Jurkat, Clone E6-1 (cell line): ENCODE measurements around the gene AEBP2.
"Not testable (repeated sequence)": the region's sequence is repeated elsewhere in the genome, so short reads cannot be mapped to it uniquely, and the experiment has no call there.

Source experiments
- DNase-seq: peaks from one replicate; pipeline ENCODE4 v3.0.0-alpha.2; 2011; ENCODE audit warnings: low read depth, low spot score
- H3K4me3 ChIP-seq: 2 replicates; pipeline ENCODE4 v1.5.1; 2011; ENCODE audit warnings: mild to moderate bottlenecking, low read length, control low read depth, moderate library complexity

Gene AEBP2

DNA sequence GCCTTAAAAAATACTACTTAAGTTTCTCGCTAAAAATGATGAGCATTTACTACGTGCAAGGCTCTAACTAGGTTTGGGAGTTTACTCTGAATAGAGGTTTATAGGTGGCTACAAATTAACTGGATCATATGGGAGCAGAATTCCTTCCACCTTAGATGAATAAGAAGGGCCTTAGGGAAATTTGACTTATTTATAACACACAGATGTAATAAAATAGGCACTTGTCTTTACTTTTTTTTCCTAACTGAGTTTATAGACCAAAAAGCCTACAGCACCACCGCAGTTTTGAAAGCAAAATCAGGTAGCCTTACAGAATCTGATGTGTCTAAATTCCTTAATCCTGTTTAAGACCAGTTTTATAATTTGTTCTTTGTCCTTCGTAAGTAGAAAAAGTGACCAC, 10.5 kb downstream of the AEBP2 start:
- DNase-seq: no peak
- no peak overlapping the region for H3K4me3 ChIP-seq

DNA sequence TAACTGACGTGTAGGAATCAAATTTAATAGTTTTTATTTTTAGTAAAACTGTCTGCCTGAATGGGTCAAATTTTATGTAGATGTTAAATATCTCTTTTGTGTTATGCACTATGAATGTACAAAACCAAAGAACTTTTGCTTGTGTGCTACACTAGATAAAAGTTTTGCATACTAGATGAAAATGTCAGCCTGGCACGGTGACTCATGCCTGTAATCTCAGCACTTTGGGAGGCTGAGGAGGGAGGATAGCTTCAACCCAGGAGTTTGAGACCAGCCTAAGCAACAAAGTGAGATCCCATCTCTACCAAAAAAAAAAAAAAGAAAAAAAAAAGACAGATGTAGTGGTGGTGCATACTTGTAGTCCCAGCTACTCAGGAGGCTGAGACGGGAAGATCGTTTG, 11.1 kb downstream of the AEBP2 start:
- no peak for DNase-seq
- no peak overlapping the region for H3K4me3 ChIP-seq

DNA sequence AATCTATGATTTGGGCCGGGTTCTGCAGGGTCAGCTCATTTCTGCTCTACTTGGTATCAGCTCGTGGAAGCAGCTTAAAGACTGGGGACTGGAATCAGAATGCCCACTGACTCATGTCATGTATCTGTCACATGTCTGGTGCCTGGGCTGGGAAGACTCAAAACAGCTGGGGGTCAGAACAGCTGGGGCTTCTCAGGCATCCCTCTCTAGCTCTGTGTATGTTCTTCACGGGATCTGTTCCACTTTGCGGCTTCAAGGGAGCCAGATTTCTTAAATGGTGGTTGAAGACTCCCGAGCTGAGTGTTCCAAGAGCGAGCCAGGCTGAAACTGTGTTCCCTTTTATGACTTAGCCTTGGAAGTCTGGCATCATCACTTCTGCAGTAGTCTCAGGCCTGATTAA, 11.9 kb downstream of the AEBP2 start:
- no peak overlapping the region for H3K4me3 ChIP-seq
- no peak for DNase-seq

DNA sequence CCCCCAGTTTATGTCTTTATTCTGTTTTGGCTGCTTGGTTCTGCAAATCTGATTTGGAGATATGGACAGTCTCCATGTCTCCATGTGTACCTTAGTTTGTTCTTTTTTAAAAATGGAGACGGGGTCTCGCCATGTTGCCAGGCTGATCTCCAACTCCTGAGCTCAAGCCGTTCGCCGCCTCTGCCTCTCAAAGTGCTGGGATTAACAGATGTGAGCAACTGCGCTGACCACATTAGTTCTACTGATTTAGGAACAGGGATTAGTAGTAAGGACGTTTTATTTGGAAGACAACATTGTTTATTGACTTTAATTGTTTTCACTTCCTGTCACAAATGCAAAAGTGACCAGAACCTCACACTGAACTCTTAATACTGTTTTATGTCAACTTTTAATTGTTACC, 14.7 kb downstream of the AEBP2 start:
- H3K4me3 ChIP-seq: no peak overlapping the region
- no peak for DNase-seq

DNA sequence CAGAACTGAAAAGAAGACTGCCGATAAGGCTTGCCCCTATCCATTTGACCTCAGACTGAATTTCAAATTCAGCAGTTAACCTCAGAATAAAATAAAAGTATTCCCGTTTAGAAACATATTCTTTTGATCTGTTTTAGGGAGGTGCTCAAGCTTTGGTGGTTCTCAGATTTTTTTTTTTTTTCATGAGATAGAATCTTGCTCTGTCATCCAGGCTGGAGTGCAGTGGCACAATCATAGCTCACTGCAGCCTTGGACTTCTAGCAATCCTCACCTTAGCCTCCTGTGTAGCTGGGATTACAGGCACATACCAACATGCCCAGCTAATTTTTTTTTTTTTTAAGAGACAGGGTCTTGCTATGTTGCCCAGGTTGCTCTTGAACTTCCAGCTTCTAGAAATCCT, 15.5 kb downstream of the AEBP2 start:
- no peak overlapping the region for H3K4me3 ChIP-seq
- DNase-seq: no peak

DNA sequence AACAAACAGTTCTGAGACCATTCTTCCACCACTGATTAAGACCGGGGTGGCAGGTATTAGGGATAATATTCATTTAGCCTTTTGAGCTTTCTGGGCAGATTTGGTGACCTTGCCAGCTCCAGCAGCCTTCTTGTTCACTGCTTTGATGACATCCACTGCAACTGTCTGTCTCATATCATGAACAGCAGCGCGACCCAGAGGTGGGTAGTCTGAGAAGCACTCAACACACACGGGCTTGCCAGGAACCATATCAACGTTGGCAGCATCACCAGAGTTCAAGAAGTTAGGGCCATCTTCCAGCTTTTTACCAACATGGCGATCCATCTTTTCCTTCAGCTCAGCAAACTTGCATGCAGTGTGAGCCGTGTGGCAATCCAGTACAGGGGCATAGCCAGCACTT, 16.9 kb downstream of the AEBP2 start:
- no peak for DNase-seq

DNA sequence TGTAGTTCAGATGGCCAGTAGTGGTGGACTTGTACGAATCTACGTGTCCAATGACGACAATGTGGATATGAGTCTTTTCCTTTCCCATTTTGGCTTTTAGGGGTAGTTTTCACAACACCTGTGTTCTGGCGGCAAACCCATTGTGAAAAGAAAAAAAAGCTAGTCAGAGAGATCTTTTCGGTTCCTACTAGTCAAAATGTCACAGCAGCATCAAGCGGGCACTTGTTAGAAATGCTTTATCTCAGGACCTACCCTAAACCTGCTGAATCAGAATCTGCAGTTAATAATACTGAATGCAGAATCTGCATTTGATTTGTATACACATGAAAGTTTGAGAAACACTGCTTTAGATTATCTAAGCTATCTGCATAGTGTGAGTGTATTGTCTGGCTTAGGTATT, 18.3 kb downstream of the AEBP2 start:
- no peak for DNase-seq
- H3K4me3 ChIP-seq: no peak overlapping the region

More for the DNA sequence above, 16.9 kb downstream of the AEBP2 start:
- no peak overlapping the region for H3K4me3 ChIP-seq

DNA sequence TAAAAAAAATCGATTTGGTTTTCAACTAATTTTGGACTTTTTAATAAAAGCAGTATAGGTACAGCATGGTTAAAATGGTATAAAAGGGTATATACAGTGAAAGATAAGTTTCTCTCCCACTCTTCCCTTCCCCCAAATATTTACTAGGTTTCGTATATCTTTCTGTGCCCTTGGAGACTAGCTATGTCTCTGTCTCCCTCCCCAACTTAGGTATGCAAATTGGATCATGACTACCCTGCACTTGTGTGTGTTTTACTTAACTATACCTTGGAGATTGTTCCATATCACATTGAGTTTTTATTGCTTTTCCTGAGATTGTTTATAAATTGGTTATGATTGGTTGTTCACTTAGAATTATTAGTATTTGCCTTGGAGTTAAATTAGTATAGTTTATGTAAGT, 19.4 kb downstream of the AEBP2 start:
- no peak for DNase-seq
- no peak overlapping the region for H3K4me3 ChIP-seq

DNA sequence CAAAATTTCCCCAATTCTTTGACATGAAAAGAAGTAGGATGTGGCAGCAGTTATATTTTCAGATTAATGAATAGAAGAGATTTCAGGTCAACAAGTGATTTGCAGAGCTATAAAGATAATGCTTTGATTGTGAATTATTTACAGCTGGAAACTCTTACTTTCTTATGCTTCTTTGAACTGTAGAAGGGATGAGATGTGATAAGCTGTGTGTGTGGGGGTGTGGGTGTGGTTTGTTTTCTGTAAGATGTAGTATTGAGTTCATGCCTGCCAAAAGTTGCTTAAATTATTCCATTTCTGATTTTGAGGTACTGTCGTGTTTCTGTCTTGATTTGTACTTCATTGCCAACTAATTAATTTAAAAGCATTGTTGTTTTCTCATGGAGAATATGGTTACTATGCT, 22.7 kb downstream of the AEBP2 start:
- no peak overlapping the region for H3K4me3 ChIP-seq
- DNase-seq: no peak

DNA sequence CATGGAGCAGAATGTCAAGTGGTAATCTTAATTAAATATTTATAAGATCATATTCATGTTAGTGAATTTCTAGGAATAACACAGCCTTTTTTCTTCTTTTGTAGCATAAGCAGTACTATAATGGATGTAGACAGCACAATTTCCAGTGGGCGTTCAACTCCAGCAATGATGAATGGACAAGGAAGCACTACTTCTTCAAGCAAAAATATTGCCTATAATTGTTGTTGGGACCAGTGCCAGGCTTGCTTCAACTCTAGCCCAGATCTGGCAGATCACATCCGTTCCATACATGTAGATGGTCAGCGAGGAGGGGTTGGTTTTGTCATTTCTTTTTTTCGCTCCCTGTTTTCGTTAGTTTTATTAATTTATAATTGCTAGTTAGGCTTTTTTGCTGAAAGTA, 23.1 kb downstream of the AEBP2 start:
- no peak for DNase-seq
- no peak overlapping the region for H3K4me3 ChIP-seq

DNA sequence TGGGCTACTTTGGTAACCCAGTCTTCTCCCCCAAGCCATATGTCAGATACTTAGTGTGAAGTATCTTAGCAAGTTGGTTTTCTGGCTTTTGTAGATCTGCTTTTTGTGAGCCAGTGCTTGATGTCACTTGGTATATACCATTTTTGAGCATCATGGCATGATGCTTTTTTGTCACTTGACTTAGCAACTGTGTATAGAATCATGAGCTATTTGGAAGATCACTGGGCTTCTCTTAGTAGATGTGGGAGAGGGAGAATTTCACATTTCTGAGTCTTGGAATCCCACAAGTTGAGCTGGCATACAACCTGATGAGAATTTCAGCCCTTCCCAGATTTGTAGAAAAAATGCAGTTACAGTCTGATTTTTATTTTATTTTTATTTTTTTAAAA, 24.9 kb downstream of the AEBP2 start:
- DNase-seq: no peak
- H3K4me3 ChIP-seq: no peak overlapping the region

DNA sequence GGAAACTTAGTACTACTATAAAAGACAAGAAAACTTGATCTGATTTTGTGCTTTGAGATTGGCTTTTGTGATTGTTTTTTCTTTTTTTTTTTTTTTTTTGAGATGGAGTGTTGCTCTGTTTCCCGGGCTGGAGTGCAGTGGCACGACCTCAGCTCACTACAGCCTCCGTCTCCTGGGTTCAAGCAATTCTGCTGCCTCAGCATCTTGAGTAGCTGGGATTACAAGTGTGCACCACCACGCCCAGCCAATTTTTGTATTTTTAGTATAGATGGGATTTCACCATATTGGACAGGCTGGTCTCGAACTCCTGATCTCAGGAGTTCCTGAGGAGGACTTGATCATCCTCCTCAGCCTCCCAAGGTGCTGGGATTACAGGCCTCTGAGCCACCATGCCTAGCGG, 26.4 kb downstream of the AEBP2 start:
- no peak overlapping the region for H3K4me3 ChIP-seq
- DNase-seq: no peak

DNA sequence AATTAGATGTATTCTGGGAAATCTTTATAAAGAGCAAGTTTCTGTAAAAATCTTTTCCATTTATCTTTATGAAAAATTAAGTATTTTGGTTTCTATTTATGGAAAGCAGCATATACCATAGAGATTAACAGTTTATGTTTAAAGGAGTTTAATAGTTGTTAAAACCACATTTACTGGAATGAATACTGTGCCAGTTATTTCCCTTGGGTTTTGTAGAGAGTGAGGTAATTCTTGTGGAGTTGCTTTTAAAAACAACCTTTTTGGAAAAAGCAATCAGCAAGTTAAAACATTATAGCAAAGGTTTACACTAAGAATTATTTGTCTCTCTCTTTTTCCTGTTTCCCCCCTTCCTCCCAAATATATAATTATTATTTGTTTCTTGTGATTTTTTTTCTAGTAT, 34.9 kb downstream of the AEBP2 start:
- no peak overlapping the region for H3K4me3 ChIP-seq
- DNase-seq: no peak

DNA sequence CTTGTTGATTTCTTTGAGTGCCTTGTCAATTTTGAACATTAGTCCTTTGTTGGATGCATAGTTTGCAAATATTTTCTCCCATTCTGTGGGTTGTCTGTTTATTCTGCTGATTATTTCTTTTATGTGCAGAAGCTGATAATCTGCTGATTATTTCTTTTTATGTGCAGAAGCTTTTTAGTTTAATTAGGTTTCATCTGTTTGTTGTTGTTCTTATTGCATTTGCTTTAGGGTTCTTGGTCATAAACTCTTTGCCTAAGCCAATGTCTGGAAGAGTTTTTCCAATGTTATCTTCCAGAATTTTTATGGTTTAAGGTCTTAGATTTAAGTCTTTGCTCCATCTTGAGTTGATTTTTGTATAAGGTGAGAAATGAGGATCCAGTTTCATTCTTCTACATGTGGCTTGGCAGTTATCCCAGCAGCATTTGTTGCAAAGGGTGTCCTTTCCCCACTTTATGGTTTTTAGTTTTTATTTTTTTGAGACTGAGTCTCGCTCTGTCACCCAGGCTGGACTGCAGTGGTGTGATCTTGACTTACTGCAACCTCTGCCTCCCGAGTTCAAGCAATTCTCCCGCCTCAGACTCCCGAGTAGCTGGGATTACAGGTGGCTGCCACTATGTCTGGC, 36.7 kb downstream of the AEBP2 start:
- DNase-seq, H3K4me3 ChIP-seq: not testable (repeated sequence)

DNA sequence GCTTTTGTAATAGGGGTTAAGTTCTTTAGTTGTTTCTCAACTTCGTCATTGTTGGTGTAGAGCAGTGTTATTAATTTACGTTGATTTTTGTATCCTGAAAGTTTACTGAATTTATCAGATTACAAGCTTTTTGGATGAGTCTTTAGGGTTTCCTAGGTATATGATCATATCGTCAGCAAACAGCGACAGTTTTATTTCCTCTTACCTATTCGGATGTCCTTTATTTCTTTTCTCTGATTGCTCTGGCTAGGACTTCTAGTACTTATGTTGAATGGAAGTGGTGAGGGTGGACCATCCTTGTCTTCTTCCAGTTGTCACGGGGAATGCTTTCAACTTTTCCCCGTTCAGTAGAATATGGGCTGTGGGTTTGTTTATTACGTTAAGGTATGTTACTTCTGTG, 37.8 kb downstream of the AEBP2 start:
- DNase-seq: no peak
- H3K4me3 ChIP-seq: no peak overlapping the region

DNA sequence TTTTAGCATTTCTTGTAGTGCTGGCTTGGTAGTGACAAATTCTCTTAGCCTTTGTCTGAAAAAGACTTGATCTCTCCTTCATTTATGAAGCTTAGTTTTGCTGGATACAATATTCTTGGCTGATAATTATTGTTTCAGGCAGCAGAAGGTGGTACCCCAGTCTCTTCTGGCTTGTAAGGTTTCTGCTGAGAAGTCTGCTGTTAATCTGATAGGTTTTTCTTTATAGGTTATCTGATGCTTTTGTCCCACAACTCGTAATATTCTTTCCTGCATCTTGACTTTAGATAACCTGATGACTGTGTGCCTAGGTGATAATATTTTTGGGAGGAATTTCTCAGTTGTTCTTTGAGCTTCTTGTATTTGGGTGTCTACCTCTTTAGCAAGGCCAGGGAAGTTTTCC, 41.2 kb downstream of the AEBP2 start:
- no peak overlapping the region for H3K4me3 ChIP-seq
- DNase-seq: no peak

DNA sequence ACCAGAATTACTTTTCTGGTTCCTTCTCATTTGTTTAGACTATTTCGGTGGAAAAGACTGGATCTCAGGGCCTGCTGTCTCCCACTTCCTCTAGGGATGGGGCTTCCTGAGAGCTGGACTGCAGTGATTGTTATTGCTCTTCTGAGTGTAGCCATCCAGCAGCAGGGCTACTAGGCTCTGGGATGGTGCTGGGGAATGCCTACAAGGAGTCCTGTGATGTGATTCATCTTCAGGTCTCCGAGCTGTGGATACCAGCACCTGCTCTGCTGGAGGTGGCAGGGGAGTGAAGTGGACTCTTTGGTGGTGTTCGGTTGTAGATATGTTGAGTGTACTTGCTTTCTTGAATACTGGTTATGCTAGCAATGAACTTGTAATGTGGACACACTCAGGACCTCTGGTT, 42.7 kb downstream of the AEBP2 start:
- no peak for DNase-seq
- H3K4me3 ChIP-seq: no peak overlapping the region

DNA sequence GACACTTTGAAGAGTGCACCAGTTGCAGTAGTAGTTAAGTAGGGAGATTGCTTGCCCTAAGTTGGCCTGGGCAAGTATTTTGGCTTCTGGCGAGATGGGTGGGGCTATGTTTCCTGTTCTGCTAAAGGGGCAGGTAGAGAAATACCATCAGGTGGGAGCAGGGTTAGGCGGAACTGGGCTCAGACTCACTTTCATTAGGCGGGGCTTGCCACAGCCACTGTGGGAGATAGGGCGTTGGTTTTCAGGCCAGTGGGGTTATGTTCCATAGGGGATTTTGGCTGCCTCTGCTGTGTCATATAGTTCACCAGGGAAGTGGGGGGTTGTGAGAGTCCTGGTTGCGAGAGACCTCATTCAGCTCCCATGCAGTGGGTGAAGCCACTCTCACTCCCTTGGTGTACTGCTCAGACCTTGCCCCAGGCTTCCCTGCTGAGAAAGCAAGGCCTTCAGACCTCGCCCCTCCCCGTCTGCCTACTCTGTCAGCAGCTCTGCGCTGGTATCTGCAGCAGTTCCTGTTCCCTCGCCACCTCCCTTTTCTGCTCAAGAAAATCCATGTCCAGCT, 43.3 kb downstream of the AEBP2 start:
- DNase-seq: no peak
- no peak overlapping the region for H3K4me3 ChIP-seq

DNA sequence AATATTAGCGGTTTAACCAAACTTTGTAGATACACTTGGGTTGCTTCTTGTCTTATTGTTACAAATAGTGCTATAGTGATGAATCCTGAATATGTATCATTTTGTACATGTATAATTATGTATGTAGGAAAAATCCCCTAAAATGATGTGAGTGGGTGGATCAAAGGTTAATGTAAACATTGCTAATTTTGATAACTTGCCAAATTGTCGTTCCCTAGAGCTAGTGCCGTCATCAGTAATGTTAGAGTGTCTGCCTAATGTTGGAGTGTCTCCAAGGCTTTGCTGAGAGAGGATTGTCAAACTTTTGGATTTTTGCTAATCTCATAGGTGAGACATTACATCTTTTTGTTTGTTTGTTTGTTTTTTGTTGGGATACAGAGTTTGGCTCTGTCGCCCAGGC, 44.4 kb downstream of the AEBP2 start:
- H3K4me3 ChIP-seq: no peak overlapping the region
- DNase-seq: no peak

DNA sequence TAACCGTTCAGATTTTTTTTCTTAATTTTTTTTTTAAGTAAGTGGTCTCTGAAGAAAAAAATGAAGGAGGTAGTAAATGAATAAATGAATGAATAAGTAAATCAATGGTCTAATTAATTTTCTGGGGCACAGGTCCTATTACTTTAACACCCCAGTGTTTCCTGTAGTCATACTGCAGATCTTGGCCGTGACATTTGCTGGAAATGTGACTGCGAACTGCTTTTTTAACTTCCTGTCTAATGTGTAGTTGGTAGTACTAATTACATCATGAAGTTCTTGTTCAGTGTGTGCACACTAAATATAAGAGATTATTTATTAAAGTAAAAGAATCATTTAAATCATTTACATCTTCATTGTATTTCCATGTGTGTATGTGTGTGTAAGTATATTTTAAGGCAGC, 45.4 kb downstream of the AEBP2 start:
- no peak for DNase-seq
- no peak overlapping the region for H3K4me3 ChIP-seq

DNA sequence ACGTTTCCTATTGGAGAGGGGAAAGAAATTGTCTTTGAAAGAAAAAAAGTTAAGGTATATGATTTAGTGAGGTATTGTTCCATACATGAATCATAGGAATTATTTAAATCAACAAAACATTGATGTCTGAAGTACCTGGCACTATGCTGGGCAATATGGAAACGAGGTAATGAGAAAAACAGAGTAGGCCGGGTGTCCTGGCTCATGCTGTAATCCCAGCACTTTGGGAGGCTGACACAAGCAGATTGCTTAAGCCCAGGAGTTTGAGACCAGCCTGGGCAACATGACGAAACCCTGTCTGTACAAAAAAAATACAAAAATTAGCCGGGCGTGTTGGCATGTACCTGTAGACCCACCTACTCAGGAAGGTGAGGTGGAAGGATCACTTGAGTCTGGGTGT, 45.9 kb downstream of the AEBP2 start:
- DNase-seq: no peak
- no peak overlapping the region for H3K4me3 ChIP-seq

DNA sequence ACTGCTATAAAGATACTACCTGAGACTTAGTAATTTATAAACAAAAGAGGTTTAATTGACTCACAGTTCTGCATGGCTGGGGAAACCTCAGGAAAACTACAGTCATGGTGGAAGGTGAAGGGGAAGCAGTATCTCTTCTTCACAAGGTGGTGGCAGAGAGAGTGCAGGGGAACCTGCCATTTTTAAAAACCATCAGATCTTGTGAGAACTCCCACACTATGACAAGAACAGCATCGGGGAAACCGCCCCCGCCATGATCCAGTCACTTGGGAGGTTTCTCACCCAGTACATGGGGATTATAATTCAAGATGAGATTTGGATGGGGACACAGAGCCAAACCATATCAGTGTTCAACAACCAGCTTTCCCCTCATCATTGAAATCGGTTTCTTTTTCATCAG, 49.9 kb downstream of the AEBP2 start:
- no peak for DNase-seq
- no peak overlapping the region for H3K4me3 ChIP-seq
